GM18526 (cell line): ENCODE measurements around the gene FOXRED2.

Experiments
- POLR2A ChIP-seq: IDR thresholded peaks from 3 replicates; pipeline ENCODE4 v1.6.1; 2011; ENCODE audit not compliant: insufficient read length; ENCODE audit errors: extremely low read depth

Gene FOXRED2

DNA sequence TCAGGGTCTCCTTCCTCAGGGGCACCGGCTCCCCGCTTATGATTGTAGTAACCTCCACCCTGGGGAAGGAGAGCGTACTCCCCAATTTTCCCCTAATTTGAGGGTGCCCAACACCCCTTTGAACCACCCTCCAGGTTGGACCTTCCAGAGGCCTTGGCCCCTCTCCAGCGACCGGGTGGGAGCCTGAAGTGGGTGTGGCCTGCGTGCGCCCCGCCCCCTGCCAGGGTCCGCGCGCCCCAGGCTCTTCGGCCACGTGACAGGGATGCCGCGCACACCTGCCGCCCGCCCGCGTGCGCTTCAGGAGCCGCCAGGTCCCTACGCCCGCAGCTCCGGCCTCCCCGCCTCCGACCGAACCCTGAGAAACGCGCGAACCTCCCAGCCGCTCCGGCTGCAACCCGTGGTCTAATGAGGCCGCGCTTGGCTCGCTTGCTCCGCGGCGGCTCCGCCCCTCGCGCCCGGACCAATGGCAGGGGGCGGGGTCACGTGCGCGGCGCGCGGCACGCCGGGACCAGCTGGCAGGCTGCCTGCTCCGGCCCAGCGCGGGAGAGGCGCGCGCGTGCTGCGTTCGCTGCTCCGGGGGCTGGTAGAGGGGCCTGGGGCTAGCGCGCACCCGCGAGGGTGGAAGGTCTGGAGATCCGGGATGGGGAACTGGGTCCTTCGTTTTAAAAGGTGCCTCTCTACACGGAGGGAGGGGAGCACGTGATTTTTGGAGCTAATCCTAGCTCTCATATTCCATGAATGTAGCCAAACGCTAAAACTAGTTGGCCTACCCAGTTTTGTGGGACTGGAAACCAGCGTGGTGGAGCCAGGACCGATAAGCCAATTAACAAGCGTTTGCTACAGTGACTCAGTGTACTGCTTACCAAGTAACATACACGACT, at the start of gene FOXRED2:
TSS of gene FOXRED2 (minus strand) at position 404 of the 881 bp plus-strand sequence. CDS start 618 bp downstream, outside the sequence.
- TF ChIP-seq POLR2A = peak; percentile 81

DNA sequence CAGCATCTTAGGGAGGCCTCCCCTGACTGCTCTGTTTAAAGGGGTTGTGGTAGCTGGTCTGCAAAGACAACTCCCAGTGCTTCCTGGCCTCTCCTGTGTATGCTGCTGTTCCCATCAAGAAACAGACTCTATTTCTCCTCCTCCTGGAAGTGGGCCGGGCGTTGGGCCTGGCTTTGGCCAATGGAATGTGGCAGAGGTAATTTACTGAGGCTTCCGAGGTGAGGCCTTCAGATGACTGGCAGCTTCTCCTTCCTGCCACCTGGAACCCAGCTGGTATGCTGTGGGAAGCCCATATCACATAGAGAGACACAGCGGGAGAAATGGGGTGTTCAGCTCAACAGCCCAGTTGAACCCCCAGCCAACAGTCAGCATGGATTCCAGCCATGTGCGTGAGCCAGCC, 47.3 kb upstream of the FOXRED2 start:
- no peak for TF ChIP-seq POLR2A

DNA sequence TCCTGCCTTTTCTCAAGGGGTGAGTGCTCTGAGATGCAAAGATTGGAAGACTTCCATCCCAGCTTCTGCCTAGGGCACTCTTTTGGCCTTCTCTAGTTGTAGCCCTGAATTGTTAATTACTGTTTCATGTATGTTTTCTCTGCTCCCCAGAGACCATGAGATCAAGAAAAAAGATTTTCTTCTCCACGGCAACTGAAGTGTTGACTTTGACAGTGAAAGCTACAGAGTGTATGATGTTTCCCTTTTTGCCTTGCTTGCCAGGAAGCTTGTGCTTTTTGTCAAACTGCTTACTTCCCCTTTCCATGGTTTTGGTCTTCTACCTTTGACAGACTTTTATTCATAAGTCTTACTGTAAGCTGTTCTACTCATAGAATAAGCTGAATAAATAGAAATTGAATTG, 45.4 kb upstream of the FOXRED2 start:
- no peak for TF ChIP-seq POLR2A

DNA sequence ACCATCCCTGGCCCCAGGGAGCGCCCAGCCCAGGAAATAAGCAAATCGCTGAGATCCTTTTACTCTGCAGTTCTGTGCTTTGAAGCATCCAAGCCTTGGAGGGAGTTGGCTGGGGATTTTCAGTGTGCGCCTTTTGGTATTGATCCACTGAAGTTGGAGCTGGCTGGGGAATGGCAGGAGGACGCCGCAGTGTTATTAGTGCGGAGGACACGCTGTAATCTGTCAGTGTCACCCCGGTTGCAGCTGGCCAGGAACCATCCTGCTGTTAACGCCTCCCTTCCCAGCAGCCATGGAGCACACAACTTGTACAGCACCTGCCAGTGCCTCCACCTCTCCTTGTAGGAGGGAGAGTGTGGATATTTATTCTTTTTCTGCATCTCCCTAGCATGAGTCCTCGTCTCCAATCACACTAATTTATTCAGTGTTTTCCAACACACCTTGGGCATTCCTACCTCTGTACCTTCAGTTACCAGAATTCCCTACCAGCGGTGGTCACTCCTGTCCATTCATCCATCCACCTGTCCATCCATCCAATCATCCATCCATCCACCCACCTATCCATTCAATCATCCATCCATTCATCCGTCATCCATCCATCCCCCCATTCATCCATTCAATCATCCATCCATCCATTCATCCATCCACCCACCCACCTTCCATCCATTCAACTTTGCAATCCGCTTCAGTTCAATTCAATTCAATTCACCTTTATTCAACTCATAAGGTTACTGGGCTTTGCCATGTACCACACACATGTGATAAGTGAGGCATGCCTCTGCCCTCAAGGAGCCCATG, 44.1 kb upstream of the FOXRED2 start:
- TF ChIP-seq POLR2A = no peak

DNA sequence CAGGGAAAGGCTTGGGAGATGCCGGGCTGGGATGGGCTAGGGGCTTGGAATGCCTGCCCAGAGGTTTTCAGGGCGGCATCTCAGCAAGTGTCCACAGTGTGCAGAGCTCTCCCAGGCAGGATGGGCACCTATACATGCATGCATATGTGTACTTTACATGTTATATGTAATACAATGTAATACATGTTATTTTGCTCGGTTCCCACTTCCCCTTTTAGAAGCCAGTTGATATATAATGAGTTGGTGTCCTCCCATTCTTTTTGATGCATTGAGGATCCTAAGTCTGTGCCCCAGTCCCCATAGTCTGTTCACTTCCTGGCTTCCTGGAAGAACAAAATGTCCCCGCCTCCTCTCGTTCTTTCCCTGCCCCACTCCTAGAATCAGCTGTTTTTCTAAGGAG, 42.2 kb upstream of the FOXRED2 start:
- no peak for TF ChIP-seq POLR2A

DNA sequence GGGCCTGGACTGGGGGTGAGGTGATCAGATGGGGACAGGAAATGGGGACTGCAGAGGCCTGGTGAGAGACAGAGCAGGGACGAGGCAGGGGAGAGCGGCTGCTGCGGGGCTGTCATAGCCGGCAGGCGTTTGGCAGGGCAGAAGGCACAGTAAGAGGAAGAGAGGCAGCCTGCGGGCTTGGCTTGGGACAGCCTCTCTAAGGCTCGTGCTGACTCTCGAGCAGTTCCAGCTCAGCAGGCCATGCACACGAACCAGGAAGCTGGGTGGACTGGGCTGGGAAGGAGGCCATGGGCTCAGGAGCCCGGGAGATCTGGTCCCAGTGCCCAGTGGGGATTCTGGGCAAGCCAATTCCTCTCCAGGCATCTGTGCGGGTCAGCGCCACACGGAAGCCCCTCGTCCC, 41.8 kb upstream of the FOXRED2 start:
- no peak for TF ChIP-seq POLR2A

DNA sequence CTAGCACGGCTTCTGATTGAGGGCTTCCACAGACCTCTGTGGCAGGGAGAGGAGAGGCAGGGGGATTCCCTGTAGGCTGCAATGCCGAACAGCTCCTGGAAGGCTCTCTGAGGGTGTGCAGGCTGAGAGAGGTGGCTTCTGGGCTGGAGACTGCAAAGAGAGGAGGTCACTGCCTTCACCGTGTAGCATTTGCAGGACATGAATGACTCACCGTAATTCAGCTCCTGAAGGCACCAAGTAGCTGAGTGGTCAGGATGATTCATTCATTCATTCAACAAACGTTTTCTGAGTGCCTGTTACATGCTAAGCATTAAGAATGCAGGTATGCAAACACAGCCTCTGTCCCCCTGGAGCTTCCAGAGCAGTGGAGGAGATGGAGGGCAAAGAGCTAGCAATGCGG, 40.1 kb upstream of the FOXRED2 start:
- TF ChIP-seq POLR2A = no peak

DNA sequence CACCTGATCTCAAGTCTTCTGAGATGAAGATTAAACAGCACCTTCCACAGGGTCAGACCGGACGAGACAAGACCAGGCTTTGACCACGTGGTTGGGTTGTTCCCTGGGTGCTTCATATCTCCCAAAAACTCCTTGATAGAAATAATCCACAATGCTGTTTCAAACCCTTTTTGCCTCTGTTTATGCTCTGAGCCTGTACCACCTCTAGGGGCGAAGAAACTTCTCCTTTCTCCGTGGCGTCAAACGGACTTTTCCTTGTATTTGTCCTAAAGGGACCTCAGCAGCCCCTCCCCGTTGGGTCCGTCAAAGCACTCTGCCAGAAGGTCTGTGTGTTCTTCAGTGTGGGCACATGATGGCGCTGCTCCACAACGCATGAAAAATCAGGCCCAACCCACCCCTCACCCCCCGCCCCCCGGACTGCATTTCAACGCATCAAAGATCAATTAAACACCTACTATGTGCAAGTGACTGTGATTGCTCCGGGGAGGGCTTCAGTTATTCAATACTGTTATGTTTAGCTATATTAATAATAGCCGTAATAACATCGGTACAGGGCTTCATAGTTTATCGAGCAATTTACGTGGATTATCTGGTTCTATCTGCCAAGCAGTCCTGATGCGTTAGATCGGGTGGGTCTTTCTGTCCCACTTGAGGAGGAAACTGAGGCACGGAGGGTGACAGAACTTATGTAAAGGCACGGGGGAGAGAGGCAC, 39.4 kb upstream of the FOXRED2 start:
- TF ChIP-seq POLR2A = no peak

DNA sequence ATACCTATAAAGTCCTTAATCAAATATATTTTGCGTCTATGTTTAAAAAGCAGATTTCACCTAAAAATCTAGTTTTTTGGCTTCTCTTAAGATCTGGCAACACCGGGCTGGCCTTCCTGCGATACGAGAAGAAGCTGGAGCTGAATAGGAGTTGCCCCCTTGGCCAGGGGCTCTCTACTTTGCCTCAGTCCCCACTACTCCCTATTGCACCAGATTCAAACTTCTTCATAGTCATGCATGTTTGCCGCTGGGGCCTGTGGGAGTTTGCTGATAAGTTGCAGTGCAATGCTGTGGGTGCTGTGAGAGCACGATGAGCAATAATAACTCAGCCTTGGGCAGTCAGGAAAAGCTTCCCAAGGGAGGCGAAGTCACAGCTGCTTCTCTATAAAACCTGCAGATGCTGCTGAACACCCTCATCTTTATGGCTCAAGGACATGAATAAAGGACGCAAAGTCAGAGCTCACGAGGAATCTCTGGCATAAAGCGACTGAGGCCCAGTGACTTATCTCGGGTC, 37.3 kb upstream of the FOXRED2 start:
- no peak for TF ChIP-seq POLR2A

DNA sequence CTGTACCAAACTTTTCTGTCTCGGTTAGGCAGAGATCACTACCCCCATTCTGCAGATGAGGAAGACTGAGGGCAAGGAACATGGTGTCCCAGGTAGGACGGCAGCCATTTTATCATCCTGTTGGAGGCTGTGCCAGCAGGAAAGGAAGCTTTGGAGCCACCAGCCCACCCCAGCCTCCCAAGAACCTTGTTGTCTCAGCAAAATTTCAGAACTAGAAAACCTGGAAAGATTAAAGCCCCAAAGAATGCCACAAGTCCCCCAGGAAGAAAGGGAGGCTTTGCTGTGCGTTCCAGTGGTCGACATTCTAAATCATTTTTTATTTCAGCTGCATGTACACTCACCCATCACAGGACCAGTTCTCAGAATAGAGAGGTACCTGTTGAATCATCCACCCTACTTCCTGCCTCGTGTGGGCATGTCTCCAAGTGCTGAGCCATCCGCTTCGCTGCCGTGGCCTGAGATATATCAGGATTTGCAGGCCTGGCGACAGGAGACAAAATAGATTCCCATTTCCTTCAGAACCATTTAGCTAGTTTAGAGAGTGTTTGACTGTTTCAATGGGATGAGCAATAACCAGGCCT, 35.1 kb upstream of the FOXRED2 start:
- no peak for TF ChIP-seq POLR2A

DNA sequence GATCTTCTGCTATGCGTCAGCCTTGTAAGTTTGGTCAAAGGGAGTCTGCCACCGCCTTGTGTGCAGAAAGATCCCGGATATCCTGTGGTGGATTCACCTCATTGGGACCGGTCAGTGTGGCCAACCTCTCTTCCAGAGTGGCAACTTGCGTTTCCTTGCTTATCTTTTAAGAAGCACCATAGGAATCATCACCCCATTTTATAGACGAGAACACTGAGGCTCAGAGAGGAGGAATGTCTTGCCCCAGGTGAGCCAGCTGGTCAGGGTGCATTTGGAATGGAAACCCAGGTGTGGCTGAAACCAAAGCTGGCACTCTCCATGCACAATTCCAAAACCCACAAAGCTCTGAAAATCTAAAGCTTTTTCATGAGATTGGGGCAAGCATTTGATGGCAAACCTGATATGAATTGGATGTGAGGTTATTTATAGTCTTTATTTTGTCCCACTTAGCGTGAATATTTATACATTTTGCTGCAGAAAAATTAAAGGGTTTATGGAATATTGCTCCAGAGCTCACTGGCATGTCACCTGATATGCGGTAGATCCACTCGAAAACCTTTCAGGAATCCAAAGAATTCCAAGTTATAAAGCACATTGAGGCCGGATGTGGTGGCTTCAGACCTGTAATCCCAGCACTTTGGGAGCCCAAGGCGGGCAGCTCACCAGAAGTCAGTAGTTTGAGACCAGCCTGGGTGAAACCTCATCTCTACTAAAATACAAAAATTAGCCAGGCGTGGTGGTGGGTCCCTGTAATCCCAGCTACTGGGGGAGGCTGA, 34.2 kb upstream of the FOXRED2 start:
- no peak for TF ChIP-seq POLR2A

DNA sequence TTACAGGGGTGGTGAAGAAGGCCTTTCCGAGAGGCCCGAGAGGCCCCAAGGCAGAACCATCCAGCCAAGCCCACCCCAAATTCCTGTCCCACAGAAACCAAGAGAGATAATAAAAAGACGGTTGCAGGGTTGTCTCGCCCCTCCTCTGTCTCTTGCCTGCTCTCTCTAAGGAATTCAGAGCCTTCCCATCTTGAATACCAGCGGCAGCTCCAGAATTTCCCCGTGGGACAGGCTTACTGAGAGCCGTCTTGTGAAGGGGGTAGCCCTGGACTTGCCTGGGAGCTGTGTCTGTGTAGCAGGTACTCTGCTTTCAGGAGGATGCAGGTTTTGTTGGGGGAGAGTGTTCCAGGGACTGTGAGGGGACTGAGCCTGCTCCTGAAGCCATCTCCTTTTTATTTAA, 31.7 kb upstream of the FOXRED2 start:
- no peak for TF ChIP-seq POLR2A

DNA sequence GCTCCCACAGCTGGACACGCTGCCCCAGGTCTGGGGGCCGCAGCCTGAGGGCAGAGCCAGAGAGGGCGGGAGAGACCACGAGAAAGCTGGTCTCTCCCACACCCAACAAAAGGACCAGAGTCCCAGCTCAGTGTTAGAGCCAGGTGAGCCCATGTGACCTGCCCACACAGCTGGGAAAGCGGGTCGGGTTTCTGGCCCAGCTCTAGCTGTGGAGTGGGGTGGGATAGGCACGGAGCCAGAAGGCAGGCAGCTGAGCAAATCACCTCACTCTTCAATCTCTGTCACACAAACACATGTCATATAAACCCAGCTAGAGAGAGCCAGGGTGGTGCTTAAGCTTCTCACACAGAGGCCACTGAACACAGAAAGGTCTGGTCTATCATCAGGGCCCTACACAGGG, 29.9 kb upstream of the FOXRED2 start:
- no peak for TF ChIP-seq POLR2A

DNA sequence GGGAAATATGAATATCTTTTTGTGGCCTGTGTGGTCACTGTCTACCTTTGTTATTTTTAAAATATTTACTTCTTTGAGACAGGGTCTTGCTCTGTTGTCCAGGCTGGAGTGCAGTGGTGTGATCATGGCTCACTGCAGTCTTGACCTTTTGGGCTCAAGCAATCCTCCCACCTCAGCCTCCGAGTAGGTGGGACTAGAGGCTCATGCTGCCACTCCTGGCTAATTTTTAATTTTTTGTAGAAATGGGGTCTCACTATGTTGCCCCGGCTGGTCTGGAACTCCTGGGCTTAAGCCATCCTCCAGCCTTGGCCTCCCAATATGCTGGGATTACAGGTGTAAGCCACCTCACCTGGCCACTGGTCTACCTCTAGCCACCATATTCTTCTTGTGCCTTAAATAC, 25.6 kb upstream of the FOXRED2 start:
- no peak for TF ChIP-seq POLR2A
